ENCODE results near the gene KRT33B.

Gene KRT33B

GRCh38 chr17:41322903-41323895, 46.4 kb downstream of the KRT33B start:
- DNase-seq, result no peak

- no peak for DNase-seq
Observed at GRCh38 chr17:41322094-41322902, 47.3 kb downstream of the KRT33B start.

- DNase-seq, result no peak
Observed at GRCh38 chr17:41318231-41318630, 51.4 kb downstream of the KRT33B start.

GRCh38 chr17:41315814-41316445, 53.7 kb downstream of the KRT33B start:
- DNase-seq, result no peak

- no peak for DNase-seq
Observed at GRCh38 chr17:41315204-41315794, 54.3 kb downstream of the KRT33B start, which contains the start of gene KRTAP17-1. KRTAP17-1 (minus strand) TSS chr17:41315710; CDS start chr17:41315650, 60 bp downstream.
